Cardiac muscle cell (in vitro differentiated cells and primary cell): ENCODE results near the gene ADCY6. TPM values are rescaled to one million over a fixed set of nuclear protein-coding genes. Genes with fewer than 3 reads are reported as not detected.

Experiments
- DNase-seq, 2 donors: peaks; one replicate each; pipeline versions ENCODE4 v3.0.0 to v3.0.0-alpha.2; 2010 to 2017; ENCODE audit warnings: low read depth in 1 of 2, low spot score in 1 of 2
- H3K27ac ChIP-seq: fragments of 200-600 bp; sonication (generic); 2 replicates; pipeline ENCODE4 v1.5.1; 2016
- H3K27me3 ChIP-seq: fragments of 200-600 bp; sonication (generic); 2 replicates; pipeline ENCODE4 v1.6.0; 2016; ENCODE audit warnings: control low read depth
- H3K36me3 ChIP-seq: fragments of 200-600 bp; sonication (generic); 2 replicates; pipeline ENCODE4 v1.5.1; 2016; ENCODE audit warnings: control low read depth
- H3K4me1 ChIP-seq: fragments of 200-600 bp; sonication (generic); 2 replicates; pipeline ENCODE4 v1.8.1; 2017; ENCODE audit warnings: low read depth, mild to moderate bottlenecking, mixed run types
- H3K4me3 ChIP-seq: fragments of 200-600 bp; sonication (generic); 2 replicates; pipeline ENCODE4 v1.5.1; 2016; ENCODE audit warnings: mild to moderate bottlenecking
- H3K9me3 ChIP-seq: fragments of 200-600 bp; sonication (generic); 2 replicates; pipeline ENCODE4 v1.5.1; 2017; ENCODE audit warnings: low read depth, mild to moderate bottlenecking, control low read depth
- polyA plus RNA-seq: library from polyadenylated mRNA; unstranded; fragments of >200 nt; fragmentation: Nextera tagmentation; extraction: Ambion mirVana; gene quantifications from 2 replicates; pipeline ENCODE4 v1.2.1, GENCODE V29; 2016
- total RNA-seq: library from RNA; depleted of rRNA; stranded (reverse); fragments of >200 nt; gene quantifications from 2 replicates; pipeline ENCODE4 v1.2.3, GENCODE V29; 2016
- TF ChIP-seq, protein P1 (sequence below): IDR thresholded peaks from 2 replicates; pipeline ENCODE4 v1.5.1; 2012; ENCODE audit warnings: low read depth, mild to moderate bottlenecking, low read length

The ADCY6 gene
- total and polyA plus RNA-seq, 2 experiments from 2014 or later = 38.1 to 60.1 TPM

DNA sequence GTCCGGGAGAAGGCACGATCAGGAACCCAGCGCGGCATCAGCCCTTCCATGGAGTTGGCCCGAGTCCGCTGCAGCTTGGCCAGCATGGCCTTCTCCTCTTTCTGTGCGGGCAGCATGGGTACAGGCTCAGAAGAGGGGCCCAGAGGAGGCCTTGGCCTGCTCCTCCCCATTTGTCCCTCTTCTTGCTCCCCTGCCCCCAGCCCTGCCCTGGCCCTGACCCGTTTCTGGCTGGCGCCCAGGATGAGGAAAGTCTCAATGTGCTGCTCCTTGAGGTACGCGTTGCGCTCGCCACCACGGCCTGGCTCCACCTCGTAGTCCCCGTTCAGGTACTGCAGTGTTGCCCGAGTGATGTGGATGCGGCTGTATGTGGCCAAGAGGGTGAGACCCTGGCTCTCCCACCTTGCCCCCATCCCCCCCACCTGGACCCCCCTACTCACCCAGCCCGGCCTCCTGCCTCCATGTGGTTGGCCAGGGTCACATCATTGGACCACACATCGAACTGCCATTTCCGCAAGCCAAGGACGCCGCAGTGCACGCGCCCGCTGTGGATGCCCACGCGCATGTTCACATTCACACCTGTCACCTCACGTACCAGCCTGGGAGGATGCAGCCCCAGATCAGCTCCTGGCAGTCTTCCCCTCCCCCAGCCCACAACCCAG, 12.8 kb downstream of the ADCY6 start:
- TF ChIP-seq, protein P1, sequence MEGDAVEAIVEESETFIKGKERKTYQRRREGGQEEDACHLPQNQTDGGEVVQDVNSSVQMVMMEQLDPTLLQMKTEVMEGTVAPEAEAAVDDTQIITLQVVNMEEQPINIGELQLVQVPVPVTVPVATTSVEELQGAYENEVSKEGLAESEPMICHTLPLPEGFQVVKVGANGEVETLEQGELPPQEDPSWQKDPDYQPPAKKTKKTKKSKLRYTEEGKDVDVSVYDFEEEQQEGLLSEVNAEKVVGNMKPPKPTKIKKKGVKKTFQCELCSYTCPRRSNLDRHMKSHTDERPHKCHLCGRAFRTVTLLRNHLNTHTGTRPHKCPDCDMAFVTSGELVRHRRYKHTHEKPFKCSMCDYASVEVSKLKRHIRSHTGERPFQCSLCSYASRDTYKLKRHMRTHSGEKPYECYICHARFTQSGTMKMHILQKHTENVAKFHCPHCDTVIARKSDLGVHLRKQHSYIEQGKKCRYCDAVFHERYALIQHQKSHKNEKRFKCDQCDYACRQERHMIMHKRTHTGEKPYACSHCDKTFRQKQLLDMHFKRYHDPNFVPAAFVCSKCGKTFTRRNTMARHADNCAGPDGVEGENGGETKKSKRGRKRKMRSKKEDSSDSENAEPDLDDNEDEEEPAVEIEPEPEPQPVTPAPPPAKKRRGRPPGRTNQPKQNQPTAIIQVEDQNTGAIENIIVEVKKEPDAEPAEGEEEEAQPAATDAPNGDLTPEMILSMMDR = no peak
- no peak for DNase-seq
- Histone ChIP-seq H3K36me3 (peaks cover 39% of the 10 kb centered on the region), H3K27me3 (no peaks in the 10 kb centered on the region), H3K9me3 (no peaks in the 10 kb centered on the region), H3K4me3 (no peak overlapping the region), H3K4me1 (peaks cover 19% of the 10 kb centered on the region), H3K27ac (no peak overlapping the region)

DNA sequence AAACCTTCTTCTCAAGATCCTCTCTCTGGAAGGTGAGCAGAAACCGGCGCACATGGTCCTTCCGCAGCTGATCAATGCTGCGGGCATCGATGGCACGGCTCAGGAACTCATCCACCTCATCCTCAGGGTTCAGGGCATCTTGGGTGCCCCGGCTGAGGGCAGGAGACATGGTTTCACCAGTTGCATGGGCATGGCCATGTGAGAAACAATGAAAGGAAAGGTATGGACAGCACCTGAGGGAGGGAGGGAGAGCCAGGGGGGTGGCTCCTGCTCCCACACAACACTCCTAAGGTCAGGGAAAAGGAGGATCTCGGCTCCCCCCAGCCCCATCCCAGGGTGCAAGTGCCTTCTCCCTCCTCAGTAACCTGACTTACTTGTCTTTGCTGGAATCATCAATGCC, 13.6 kb downstream of the ADCY6 start:
- DNase-seq = no peak
- H3K9me3 ChIP-seq = no peaks in the 10 kb centered on the region
- no peak overlapping the region for H3K27ac ChIP-seq
- H3K4me3 ChIP-seq = no peak overlapping the region
- peaks cover 11% of the 10 kb centered on the region for H3K4me1 ChIP-seq
- peaks cover 46% of the 10 kb centered on the region for H3K36me3 ChIP-seq
- no peaks in the 10 kb centered on the region for H3K27me3 ChIP-seq
- TF ChIP-seq, protein P1 = no peak

DNA sequence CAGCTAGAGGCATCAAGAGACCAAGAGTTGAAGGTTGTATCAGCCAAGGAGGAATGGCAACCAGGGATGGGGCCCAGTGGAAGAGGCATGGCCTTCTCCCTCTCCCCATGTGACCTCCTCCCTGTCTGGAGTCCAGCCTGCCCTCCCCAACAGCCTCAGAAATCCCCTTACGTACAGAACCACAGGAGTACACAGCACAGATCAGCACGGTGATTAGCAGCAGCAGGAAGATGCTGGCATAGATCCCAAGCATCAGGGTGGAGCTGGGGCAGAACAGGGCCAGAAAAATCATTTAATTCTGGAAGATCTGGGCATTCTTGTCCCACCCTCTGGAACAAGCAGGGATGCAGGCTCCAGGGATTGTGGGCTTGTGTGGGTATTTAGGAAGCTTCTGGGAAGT, 14.4 kb downstream of the ADCY6 start:
- H3K36me3 ChIP-seq = peaks cover 51% of the 10 kb centered on the region
- H3K27ac ChIP-seq = no peak overlapping the region
- DNase-seq = no peak
- no peak overlapping the region for H3K4me3 ChIP-seq
- no peaks in the 10 kb centered on the region for H3K9me3 ChIP-seq
- TF ChIP-seq, protein P1 = no peak
- H3K27me3 ChIP-seq = no peaks in the 10 kb centered on the region
- H3K4me1 ChIP-seq = peaks cover 3% of the 10 kb centered on the region

DNA sequence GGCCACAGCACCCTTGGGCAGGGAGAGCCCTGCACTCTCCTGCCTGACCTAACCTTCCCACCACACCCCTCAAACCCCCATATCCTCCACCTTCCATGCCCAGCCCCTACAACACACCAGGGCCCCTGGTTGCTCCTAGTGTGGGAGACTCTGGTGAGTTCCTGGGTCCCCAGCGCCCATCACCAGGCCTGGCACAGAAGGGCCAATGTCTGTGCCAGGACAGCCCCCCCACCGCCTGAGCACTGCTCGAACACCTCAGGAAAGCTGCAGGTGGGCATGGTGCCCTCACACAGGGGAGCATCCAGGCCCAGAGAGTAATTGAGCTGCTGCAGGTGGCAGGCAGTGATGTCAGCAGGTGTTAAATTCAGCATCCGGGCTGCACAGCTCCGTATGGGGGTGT, 15.2 kb downstream of the ADCY6 start:
- DNase-seq = no peak
- Histone ChIP-seq H3K4me1 (no peaks in the 10 kb centered on the region), H3K27me3 (no peaks in the 10 kb centered on the region), H3K9me3 (no peaks in the 10 kb centered on the region), H3K36me3 (peaks cover 54% of the 10 kb centered on the region), H3K4me3 (no peak overlapping the region), H3K27ac (no peak overlapping the region)
- TF ChIP-seq, protein P1 = no peak

DNA sequence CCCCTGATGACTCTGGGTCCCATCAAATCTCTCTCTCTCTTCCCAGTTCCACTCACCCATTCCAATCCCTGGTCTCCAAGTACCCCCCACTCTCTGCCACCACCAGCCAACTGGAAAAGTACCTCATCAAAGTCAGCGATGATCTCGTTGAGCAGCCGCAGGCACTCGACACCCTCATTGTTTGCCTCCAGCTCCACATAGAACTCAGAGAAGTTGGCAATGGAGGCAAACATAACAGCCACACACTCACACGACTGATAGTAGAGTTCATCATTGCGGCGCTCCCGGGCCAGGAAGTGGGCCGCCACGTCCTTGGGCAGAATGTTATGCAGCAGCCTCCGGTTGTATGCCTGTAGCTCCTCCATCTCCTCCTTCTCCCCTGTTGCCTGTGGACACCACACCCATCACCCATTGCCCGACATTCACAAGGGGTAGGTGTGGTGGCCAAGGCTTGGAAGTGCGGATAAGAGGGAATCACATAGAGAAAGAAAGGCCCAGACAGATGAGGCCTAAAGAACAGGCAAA, 17.2 kb downstream of the ADCY6 start:
- no peak overlapping the region for H3K27ac ChIP-seq
- DNase-seq = no peak

More for the DNA sequence above, 17.2 kb downstream of the ADCY6 start:
- peaks cover 66% of the 10 kb centered on the region for H3K36me3 ChIP-seq
- H3K9me3 ChIP-seq = no peaks in the 10 kb centered on the region
- TF ChIP-seq, protein P1 = no peak
- H3K4me3 ChIP-seq = no peak overlapping the region
- H3K4me1 ChIP-seq = no peaks in the 10 kb centered on the region
- no peaks in the 10 kb centered on the region for H3K27me3 ChIP-seq
